Loucy (cell line): Measurements from ENCODE around the gene CNP.

Source experiments
- EZH2phosphoT487 ChIP-seq: fragments of 200-600 bp; IDR thresholded peaks from 2 replicates; pipeline ENCODE4 v1.6.1; 2018; ENCODE audit warnings: antibody characterized with exemption, mild to moderate bottlenecking, moderate library complexity, borderline replicate concordance
- TF ChIP-seq, protein P1 (sequence below): fragments of 200-600 bp; sonication (generic); conservative IDR thresholded peaks from 2 replicates; pipeline ENCODE4 v1.5.1; 2014; ENCODE audit warnings: mild to moderate bottlenecking, antibody characterized with exemption, low read length

DNA sequence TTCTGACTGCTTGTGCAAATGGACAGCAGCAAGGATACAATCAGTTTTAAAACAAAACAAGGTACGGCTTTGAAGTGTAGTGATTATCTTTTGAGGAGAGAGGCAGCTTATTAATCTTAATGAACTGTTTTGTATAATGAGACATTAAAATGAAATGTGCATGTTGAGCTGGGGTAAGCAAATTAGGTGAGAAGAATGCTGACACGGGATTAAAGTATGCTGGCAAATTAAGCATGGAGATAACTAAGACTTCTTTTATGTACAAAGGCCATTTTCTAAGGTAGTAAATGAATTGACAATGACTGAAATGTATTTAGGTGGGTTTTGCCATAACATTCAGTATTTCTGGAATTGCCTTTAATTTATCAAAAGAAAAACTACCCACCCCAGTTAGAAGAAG, 31.9 kb downstream of the CNP start:
- TF ChIP-seq EZH2phosphoT487: no peak
- TF ChIP-seq, protein P1, sequence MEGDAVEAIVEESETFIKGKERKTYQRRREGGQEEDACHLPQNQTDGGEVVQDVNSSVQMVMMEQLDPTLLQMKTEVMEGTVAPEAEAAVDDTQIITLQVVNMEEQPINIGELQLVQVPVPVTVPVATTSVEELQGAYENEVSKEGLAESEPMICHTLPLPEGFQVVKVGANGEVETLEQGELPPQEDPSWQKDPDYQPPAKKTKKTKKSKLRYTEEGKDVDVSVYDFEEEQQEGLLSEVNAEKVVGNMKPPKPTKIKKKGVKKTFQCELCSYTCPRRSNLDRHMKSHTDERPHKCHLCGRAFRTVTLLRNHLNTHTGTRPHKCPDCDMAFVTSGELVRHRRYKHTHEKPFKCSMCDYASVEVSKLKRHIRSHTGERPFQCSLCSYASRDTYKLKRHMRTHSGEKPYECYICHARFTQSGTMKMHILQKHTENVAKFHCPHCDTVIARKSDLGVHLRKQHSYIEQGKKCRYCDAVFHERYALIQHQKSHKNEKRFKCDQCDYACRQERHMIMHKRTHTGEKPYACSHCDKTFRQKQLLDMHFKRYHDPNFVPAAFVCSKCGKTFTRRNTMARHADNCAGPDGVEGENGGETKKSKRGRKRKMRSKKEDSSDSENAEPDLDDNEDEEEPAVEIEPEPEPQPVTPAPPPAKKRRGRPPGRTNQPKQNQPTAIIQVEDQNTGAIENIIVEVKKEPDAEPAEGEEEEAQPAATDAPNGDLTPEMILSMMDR: no peak
